Vagina (tissue), 2 donors: Measurements from ENCODE around the gene GPR137.

Experiments used
- POLR2A ChIP-seq, 2 donors: fragments of 450-650 bp; IDR thresholded peaks; one replicate each; pipeline ENCODE4 v1.6.1; 2017; ENCODE audit warnings: antibody characterized with exemption in 2 of 2, mild to moderate bottlenecking in 2 of 2, moderate library complexity in 2 of 2
- TF ChIP-seq, protein P1 (sequence below), 3 experiments: fragments of 450-650 bp in 2 of 3; fragments of 200-600 bp in 1 of 3; sonication (generic) in 1 of 3; IDR thresholded peaks; one replicate each; pipeline ENCODE4 v1.5.1; 2017 to 2019; ENCODE audit warnings: antibody characterized with exemption in 3 of 3, mild to moderate bottlenecking in 2 of 3, moderate library complexity in 2 of 3

DNA sequence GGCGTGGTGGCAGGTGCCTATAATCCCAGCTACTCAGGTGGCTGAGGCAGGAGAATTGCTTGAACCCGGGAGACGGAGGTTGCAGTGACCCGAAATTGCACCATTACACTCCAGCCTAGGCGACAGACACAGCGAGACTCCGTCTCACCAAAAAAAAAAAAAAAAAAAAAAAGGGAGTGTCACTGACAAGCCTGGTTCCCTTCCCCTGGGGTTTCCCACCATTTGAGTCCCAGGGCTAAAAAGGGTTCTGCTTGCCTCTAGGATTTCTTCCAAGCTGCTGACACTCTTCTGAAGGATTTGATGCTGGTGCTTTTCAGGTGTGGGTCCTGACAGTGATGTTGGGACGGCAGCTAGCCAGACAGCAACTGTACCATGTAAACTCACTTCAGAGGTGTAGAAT is 53.1 kb downstream of the GPR137 start:
- TF ChIP-seq, protein P1, sequence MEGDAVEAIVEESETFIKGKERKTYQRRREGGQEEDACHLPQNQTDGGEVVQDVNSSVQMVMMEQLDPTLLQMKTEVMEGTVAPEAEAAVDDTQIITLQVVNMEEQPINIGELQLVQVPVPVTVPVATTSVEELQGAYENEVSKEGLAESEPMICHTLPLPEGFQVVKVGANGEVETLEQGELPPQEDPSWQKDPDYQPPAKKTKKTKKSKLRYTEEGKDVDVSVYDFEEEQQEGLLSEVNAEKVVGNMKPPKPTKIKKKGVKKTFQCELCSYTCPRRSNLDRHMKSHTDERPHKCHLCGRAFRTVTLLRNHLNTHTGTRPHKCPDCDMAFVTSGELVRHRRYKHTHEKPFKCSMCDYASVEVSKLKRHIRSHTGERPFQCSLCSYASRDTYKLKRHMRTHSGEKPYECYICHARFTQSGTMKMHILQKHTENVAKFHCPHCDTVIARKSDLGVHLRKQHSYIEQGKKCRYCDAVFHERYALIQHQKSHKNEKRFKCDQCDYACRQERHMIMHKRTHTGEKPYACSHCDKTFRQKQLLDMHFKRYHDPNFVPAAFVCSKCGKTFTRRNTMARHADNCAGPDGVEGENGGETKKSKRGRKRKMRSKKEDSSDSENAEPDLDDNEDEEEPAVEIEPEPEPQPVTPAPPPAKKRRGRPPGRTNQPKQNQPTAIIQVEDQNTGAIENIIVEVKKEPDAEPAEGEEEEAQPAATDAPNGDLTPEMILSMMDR (IDR thresholded peaks at IDR 0.05) = no peak
- no peak for TF ChIP-seq POLR2A (IDR thresholded peaks at IDR 0.05)
